Mesendoderm (in vitro differentiated cells): Measurements from ENCODE around the gene MSTO1.
A peak's percentile ranks its signal among the peaks of the same experiment; 100 is the strongest.

Experiments used
- DNase-seq: peaks from one replicate; pipeline ENCODE4 v3.0.0; 2013
- H2AK5ac ChIP-seq: 2 replicates; pipeline ENCODE4 v1.6.1; 2013; ENCODE audit warnings: low read length, inconsistent platforms
- H2BK120ac ChIP-seq: 2 replicates; pipeline ENCODE4 v1.6.1; 2013; ENCODE audit warnings: low read depth, mild to moderate bottlenecking, low read length, moderate library complexity, mixed read lengths
- H2BK15ac ChIP-seq: replicated peaks from 2 replicates; pipeline ENCODE4 v1.6.1; 2013; ENCODE audit warnings: low read depth, mild to moderate bottlenecking, moderate library complexity
- H2BK5ac ChIP-seq: 2 replicates; pipeline ENCODE4 v1.6.1; 2013; ENCODE audit warnings: low read length, inconsistent platforms
- H3K18ac ChIP-seq: 2 replicates; pipeline ENCODE4 v1.6.1; 2013; ENCODE audit warnings: mild to moderate bottlenecking, low read length, mixed read lengths
- H3K23ac ChIP-seq: one replicate; pipeline ENCODE4 v1.6.1; 2013; ENCODE audit warnings: low read length
- H3K27ac ChIP-seq: 2 replicates; pipeline ENCODE4 v1.5.1; 2013; ENCODE audit warnings: low read depth, mild to moderate bottlenecking, inconsistent platforms, low read length, moderate library complexity
- H3K27me3 ChIP-seq: 2 replicates; pipeline ENCODE4 v1.6.1; 2013; ENCODE audit warnings: low read length, control low read depth, mild to moderate bottlenecking, inconsistent platforms; ENCODE audit not compliant: insufficient read depth, poor library complexity
- H3K36me3 ChIP-seq: 2 replicates; pipeline ENCODE4 v1.6.1; 2013; ENCODE audit warnings: low read length, inconsistent platforms; ENCODE audit not compliant: control insufficient read depth, insufficient read depth
- H3K4ac ChIP-seq: one replicate; pipeline ENCODE4 v1.6.1; 2013; ENCODE audit warnings: low read depth, mild to moderate bottlenecking, low read length, moderate library complexity
- H3K4me1 ChIP-seq: 2 replicates; pipeline ENCODE4 v1.6.1; 2013; ENCODE audit warnings: low read depth, low read length, inconsistent platforms; ENCODE audit not compliant: control insufficient read depth
- H3K4me2 ChIP-seq: 2 replicates; pipeline ENCODE4 v1.6.1; 2013; ENCODE audit warnings: low read length
- H3K4me3 ChIP-seq: 2 replicates; pipeline ENCODE4 v1.5.1; 2013; ENCODE audit warnings: mild to moderate bottlenecking, low read length
- H3K56ac ChIP-seq: one replicate; pipeline ENCODE4 v1.6.1; 2013; ENCODE audit warnings: low read length
- H3K79me1 ChIP-seq: 2 replicates; pipeline ENCODE4 v1.6.1; 2013; ENCODE audit warnings: low read length, inconsistent platforms
- H3K79me2 ChIP-seq: 2 replicates; pipeline ENCODE4 v1.6.1; 2013; ENCODE audit warnings: mild to moderate bottlenecking, low read length; ENCODE audit not compliant: control insufficient read depth, insufficient read depth
- H3K9ac ChIP-seq: 2 replicates; pipeline ENCODE4 v1.6.1; 2013; ENCODE audit warnings: low read length, inconsistent platforms
- H4K5ac ChIP-seq: one replicate; pipeline ENCODE4 v1.6.1; 2013; ENCODE audit warnings: low read length
- H4K8ac ChIP-seq: one replicate; pipeline ENCODE4 v1.6.1; 2013; ENCODE audit warnings: low read depth, mild to moderate bottlenecking, control low read depth, low read length, moderate library complexity
- WGBS: extraction: QIAGEN DNeasy Blood & Tissue Kit; methylation state at CpG from one replicate; pipeline ENCODE4 v1.1.7; 2013; ENCODE audit warnings: low lambda C conversion rate, missing lambda C conversion rate; ENCODE audit not compliant: insufficient coverage; ENCODE audit errors: extremely low coverage; 5-methylcytosine and 5-hydroxymethylcytosine counted together

Gene MSTO1

DNA sequence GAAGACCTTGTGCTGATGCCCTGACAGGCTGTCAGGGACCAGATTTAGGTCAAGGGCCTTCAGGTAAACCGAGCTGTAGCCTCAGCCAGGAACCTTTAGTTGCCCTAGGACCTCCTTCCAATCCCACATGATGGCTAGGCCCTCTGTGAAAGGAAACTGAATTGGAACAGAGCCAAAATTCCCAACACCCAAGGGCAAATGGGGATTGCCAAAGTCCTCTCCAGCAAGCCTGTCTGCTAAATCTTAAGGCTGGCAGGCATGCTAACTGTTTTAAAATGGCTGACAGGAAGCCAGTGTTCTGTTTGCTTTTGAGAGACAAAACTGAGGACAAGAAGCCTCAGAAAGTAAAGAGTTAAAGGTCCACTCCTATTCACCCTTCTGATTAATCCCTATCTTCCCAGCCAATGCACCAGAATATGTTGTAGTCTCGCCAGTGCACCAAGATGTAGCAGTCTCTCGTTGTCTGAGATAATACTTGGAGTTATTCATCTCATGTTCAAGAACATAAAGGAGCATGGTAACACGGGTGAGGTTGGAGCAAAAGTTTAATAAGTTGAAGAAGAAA lies 35.1 kb downstream of the MSTO1 start:
- WGBS: no CpG with 5 or more reads among the region's 4 CpGs
- Histone ChIP-seq H2BK120ac (no peak overlapping the region), H3K27me3 (no peaks in the 10 kb centered on the region), H3K18ac (no peak overlapping the region), H3K23ac (no peak overlapping the region), H3K4me3 (no peak overlapping the region), H3K79me1 (no peaks in the 10 kb centered on the region), H3K27ac (no peak overlapping the region), H3K36me3 (no peaks in the 10 kb centered on the region), H4K8ac (no peak overlapping the region), H3K79me2 (no peaks in the 10 kb centered on the region), H3K4ac (no peak overlapping the region), H2BK15ac (no peak overlapping the region), H2BK5ac (no peak overlapping the region), H2AK5ac (no peak overlapping the region), H3K4me2 (no peak overlapping the region), H4K5ac (no peak overlapping the region), H3K9ac (no peak overlapping the region), H3K56ac (no peak overlapping the region), H3K4me1 (no peaks in the 10 kb centered on the region)
- DNase-seq: no peak

DNA sequence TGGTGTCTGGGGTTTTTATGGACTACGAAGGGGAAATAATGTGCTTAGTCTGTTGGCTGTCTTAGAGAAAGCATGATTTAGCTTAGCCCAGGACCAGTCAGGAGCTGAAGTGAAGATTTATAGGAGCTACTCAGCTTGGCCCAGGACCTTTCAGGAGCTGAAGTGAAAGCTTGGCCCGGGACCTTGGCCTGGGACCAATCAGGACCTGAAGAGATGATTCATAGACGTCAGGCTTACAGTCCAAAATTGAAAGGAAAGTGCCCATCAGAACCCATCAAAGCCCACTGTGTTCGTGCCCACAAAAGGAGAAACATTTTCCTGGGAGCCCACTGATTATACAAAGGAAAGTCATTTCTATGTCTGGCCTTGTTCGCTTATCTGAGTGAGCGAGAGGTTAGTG lies 35.6 kb downstream of the MSTO1 start:
- H2AK5ac ChIP-seq: no peak overlapping the region
- H3K79me1 ChIP-seq: no peaks in the 10 kb centered on the region
- H3K4ac ChIP-seq: no peak overlapping the region
- no peak overlapping the region for H3K56ac ChIP-seq
- no peak overlapping the region for H3K18ac ChIP-seq
- no peaks in the 10 kb centered on the region for H3K27me3 ChIP-seq
- H3K23ac ChIP-seq: no peak overlapping the region
- no peak overlapping the region for H2BK120ac ChIP-seq
- no peak overlapping the region for H3K4me2 ChIP-seq
- no peak overlapping the region for H3K9ac ChIP-seq
- H3K4me1 ChIP-seq: no peaks in the 10 kb centered on the region
- no peaks in the 10 kb centered on the region for H3K36me3 ChIP-seq
- no peak overlapping the region for H4K5ac ChIP-seq
- H3K4me3 ChIP-seq: no peak overlapping the region
- no peak overlapping the region for H2BK5ac ChIP-seq
- H4K8ac ChIP-seq: no peak overlapping the region
- H3K79me2 ChIP-seq: no peaks in the 10 kb centered on the region
- H2BK15ac ChIP-seq: no peak overlapping the region
- no CpG with 5 or more reads among the region's 6 CpGs for WGBS
- H3K27ac ChIP-seq: no peak overlapping the region
- DNase-seq: no peak

- WGBS: no CpG with 5 or more reads among the region's 2 CpGs
Measured at GRCh38 chr1:155646307-155646706, 36.3 kb downstream of the MSTO1 start.

DNA sequence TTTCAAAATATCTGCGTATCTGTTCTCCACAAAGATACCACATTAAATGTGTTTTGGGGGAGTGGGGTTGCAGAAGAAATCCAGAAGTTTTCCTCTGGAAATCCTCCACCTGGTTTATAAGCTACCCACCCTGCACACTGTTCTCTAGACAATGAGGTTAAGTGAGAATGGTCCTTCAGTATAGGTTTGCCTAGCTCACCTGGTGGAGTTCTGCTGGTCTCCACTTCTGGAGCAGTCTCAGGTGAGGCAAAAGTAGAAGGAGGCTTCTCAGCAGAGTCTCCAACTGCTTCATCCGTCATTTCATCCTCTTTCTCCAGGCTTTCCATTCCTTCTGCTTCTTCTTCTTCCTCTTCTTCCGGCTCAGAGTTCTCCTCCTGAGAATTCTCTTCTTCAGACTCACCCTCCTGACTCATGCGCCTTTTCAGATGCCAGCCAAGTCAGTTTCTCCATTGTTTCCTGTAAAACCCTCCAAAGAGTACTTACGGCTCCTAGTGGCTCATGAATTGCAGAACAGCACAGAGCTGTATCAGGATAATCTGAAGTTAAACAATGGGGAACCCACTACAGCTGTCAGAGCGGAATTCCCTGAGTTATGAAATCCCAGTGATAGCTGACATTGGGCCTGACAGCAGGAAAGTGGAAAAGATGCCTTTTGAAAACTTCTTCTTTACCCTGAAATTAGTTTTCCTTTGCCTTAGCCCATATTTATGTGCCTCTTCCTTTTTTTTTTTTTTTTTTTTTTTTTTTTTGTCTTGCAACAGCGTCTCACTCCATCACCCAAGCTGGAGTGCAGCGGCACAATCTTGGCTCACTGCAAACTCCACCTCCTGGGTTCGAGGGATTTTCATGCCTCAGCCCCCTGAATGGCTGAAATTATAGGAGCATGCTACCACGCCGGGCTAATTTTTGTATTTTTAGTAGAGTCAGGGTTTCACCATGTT lies 38.5 kb downstream of the MSTO1 start:
- DNase-seq: peak; percentile 85
- Histone ChIP-seq H3K79me1 (no peaks in the 10 kb centered on the region), H3K56ac (no peak overlapping the region), H2BK120ac (no peak overlapping the region), H3K4me2 (no peak overlapping the region), H2BK15ac (no peak overlapping the region), H2BK5ac (no peak overlapping the region), H3K4me1 (no peaks in the 10 kb centered on the region), H3K4ac (no peak overlapping the region), H4K8ac (no peak overlapping the region), H3K23ac (no peak overlapping the region), H3K27me3 (no peaks in the 10 kb centered on the region), H3K36me3 (no peaks in the 10 kb centered on the region), H3K4me3 (no peak overlapping the region), H4K5ac (no peak overlapping the region), H2AK5ac (no peak overlapping the region), H3K27ac (no peak overlapping the region), H3K18ac (no peak overlapping the region), H3K9ac (no peak overlapping the region), H3K79me2 (no peaks in the 10 kb centered on the region)
- no CpG with 5 or more reads among the region's 11 CpGs for WGBS

More at GRCh38 chr1:155646307-155646706, 36.3 kb downstream of the MSTO1 start:
- Histone ChIP-seq H3K4ac (no peak overlapping the region), H4K5ac (no peak overlapping the region), H3K4me2 (no peak overlapping the region), H3K18ac (no peak overlapping the region), H3K27me3 (no peaks in the 10 kb centered on the region), H3K4me1 (no peaks in the 10 kb centered on the region), H2BK5ac (no peak overlapping the region), H3K27ac (no peak overlapping the region), H3K36me3 (no peaks in the 10 kb centered on the region), H3K79me2 (no peaks in the 10 kb centered on the region), H2BK15ac (no peak overlapping the region), H4K8ac (no peak overlapping the region), H2AK5ac (no peak overlapping the region), H2BK120ac (no peak overlapping the region), H3K56ac (no peak overlapping the region), H3K23ac (no peak overlapping the region), H3K9ac (no peak overlapping the region), H3K79me1 (no peaks in the 10 kb centered on the region), H3K4me3 (no peak overlapping the region)
- no peak for DNase-seq

GRCh38 chr1:155649676-155650075 lies 39.7 kb downstream of the MSTO1 start:
- Histone ChIP-seq H3K79me1 (no peaks in the 10 kb centered on the region), H3K79me2 (no peaks in the 10 kb centered on the region), H2BK15ac (no peak overlapping the region), H3K4me2 (no peak overlapping the region), H3K18ac (no peak overlapping the region), H3K4me1 (no peaks in the 10 kb centered on the region), H3K36me3 (no peaks in the 10 kb centered on the region), H3K9ac (no peak overlapping the region), H4K5ac (no peak overlapping the region), H2BK120ac (no peak overlapping the region), H2AK5ac (no peak overlapping the region), H4K8ac (no peak overlapping the region), H3K27ac (no peak overlapping the region), H3K27me3 (no peaks in the 10 kb centered on the region), H3K56ac (no peak overlapping the region), H3K4ac (no peak overlapping the region), H2BK5ac (no peak overlapping the region), H3K23ac (no peak overlapping the region), H3K4me3 (no peak overlapping the region)
- DNase-seq: no peak
